Tibial nerve (tissue), 3 donors: ENCODE results near the gene DAPK1.

Experiments
- POLR2A ChIP-seq, 2 donors: fragments of 450-650 bp; IDR thresholded peaks; one replicate each; pipeline ENCODE4 v1.6.1; 2017; ENCODE audit warnings: antibody characterized with exemption in 2 of 2, mild to moderate bottlenecking in 2 of 2, moderate library complexity in 2 of 2
- TF ChIP-seq, protein P1 (sequence below), 5 experiments: fragments of 200-600 bp in 3 of 5; fragments of 450-650 bp in 2 of 5; sonication (generic) in 3 of 5; IDR thresholded peaks; one replicate each; pipeline ENCODE4 v1.5.1; 2016 to 2019; ENCODE audit warnings: antibody characterized with exemption in 5 of 5, mild to moderate bottlenecking in 3 of 5, moderate library complexity in 2 of 5

DNA sequence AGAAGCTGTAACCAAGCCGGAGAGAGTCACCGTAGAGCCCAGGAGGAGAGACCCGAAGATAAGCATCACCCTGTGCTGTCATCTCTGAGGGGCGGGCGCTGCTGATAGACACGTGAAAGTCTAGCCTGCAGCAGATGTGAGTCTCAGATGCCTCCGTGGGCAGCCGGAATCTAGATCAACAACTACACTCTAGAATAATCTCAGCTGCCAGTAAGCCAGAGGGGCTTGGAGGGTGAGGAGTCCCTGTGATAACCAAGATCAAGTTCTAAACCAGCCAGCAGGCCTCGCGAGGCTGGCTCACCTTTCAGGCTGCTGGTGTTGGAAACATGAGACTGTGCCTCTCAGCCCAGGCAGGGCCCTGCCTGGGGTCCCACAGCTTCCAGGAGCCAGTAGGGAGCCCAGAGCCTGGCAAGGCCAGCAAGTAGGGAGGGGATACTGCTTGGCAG is 54.1 kb downstream of the DAPK1 start:
- TF ChIP-seq, protein P1, sequence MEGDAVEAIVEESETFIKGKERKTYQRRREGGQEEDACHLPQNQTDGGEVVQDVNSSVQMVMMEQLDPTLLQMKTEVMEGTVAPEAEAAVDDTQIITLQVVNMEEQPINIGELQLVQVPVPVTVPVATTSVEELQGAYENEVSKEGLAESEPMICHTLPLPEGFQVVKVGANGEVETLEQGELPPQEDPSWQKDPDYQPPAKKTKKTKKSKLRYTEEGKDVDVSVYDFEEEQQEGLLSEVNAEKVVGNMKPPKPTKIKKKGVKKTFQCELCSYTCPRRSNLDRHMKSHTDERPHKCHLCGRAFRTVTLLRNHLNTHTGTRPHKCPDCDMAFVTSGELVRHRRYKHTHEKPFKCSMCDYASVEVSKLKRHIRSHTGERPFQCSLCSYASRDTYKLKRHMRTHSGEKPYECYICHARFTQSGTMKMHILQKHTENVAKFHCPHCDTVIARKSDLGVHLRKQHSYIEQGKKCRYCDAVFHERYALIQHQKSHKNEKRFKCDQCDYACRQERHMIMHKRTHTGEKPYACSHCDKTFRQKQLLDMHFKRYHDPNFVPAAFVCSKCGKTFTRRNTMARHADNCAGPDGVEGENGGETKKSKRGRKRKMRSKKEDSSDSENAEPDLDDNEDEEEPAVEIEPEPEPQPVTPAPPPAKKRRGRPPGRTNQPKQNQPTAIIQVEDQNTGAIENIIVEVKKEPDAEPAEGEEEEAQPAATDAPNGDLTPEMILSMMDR (IDR thresholded peaks at IDR 0.05): no peak
- no peak for TF ChIP-seq POLR2A (IDR thresholded peaks at IDR 0.05)
